Ovary (tissue), 3 donors: ENCODE measurements around the gene PLEKHG4B.

ENCODE experiments used
- CTCF ChIP-seq, 3 donors: fragments of 450-650 bp in 2 of 3; fragments of 200-600 bp in 1 of 3; IDR thresholded peaks; one replicate each; pipeline versions ENCODE4 v1.5.1 to v1.8.0; 2016 to 2022; ENCODE audit warnings: antibody characterized with exemption in 3 of 3, mild to moderate bottlenecking in 1 of 3
- POLR2A ChIP-seq: fragments of 450-650 bp; IDR thresholded peaks from one replicate; pipeline ENCODE4 v1.6.1; 2017; ENCODE audit warnings: antibody characterized with exemption, mild to moderate bottlenecking, moderate library complexity
- donor health status: DM: no; HTN: no; CAD: no.

- TF ChIP-seq CTCF (IDR thresholded peaks at IDR 0.05): no peak
- TF ChIP-seq POLR2A: no peak
Measured at GRCh38 chr5:129820-130219, 37.9 kb downstream of the PLEKHG4B start.
